Measurements from ENCODE around the gene FAF2. TPM values are rescaled to one million over a fixed set of nuclear protein-coding genes. Genes with fewer than 3 reads are reported as not detected.

FAF2 gene
- total RNA-seq, 1 experiment from 2014 or later: 59.7 TPM

- TF ChIP-seq EZH2 (IDR thresholded peaks at IDR 0.05; ENCODE audit: low read depth) (no peak), CTCF (conservative IDR thresholded peaks at IDR 0.05) (no peak)
- intact Hi-C loops (cut with micrococcal nuclease; ENCODE audit: unreplicated experiment): no loop called here
- H3K27ac ChIP-seq: no peak overlapping the region
- no peaks in the 10 kb centered on the region for H3K9me2 ChIP-seq (ENCODE audit: insufficient read depth)
- peaks cover 42% of the 10 kb centered on the region for H3K79me2 ChIP-seq (ENCODE audit: low read depth)
- ChIA-PET CTCF (no interaction called here), POLR2A (ENCODE audit: unreplicated experiment) (interaction anchor here (0.5 kb wide), 1 partner anchor 129 kb away, joined by 3 read pairs; no protein-coding TSS in a partner anchor)
- DNase-seq: no peak
- no peak overlapping the region for H2AFZ ChIP-seq
- peaks cover 12% of the 10 kb centered on the region; the same call in 1 of the 2 replicates for H4K20me1 ChIP-seq (ENCODE audit: insufficient read depth)
- BruUV-seq (replicated peaks): no TSS peak
- H3K9me3 ChIP-seq (ENCODE audit: insufficient read depth, low read depth): no peaks in the 10 kb centered on the region
- no peak overlapping the region for H3K4me2 ChIP-seq
- H3F3A ChIP-seq (ENCODE audit: insufficient read depth, low read depth): peaks cover 73% of the 10 kb centered on the region
- H3K36me3 ChIP-seq (ENCODE audit: low read depth): peaks cover 70% of the 10 kb centered on the region
- H3K27me3 ChIP-seq (ENCODE audit: insufficient read depth, low read depth): no peaks in the 10 kb centered on the region
- H3K4me3 ChIP-seq: no peak overlapping the region
- peaks cover 55% of the 10 kb centered on the region for H3K4me1 ChIP-seq (replicated peaks; ENCODE audit: insufficient read depth)
Measured at GRCh38 chr5:176491901-176492300, 43.7 kb downstream of the FAF2 start.

- CTCF ChIA-PET: no interaction called here
- Histone ChIP-seq H3K27ac (no peak overlapping the region), H3K27me3 (ENCODE audit: insufficient read depth, low read depth) (no peaks in the 10 kb centered on the region), H3K9me3 (ENCODE audit: insufficient read depth, low read depth) (no peaks in the 10 kb centered on the region), H3K36me3 (ENCODE audit: low read depth) (peaks cover 70% of the 10 kb centered on the region), H2AFZ (no peak overlapping the region), H3K79me2 (ENCODE audit: low read depth) (peaks cover 37% of the 10 kb centered on the region), H4K20me1 (ENCODE audit: insufficient read depth) (peaks cover 12% of the 10 kb centered on the region; the same call in 1 of the 2 replicates), H3F3A (ENCODE audit: insufficient read depth, low read depth) (peaks cover 73% of the 10 kb centered on the region), H3K4me2 (no peak overlapping the region), H3K4me1 (replicated peaks; ENCODE audit: insufficient read depth) (peaks cover 55% of the 10 kb centered on the region), H3K4me3 (no peak overlapping the region), H3K9me2 (ENCODE audit: insufficient read depth) (no peaks in the 10 kb centered on the region)
- no peak for DNase-seq
- no peak for TF ChIP-seq CTCF (conservative IDR thresholded peaks at IDR 0.05)
- no peak for TF ChIP-seq EZH2 (IDR thresholded peaks at IDR 0.05; ENCODE audit: low read depth)
- BruUV-seq (replicated peaks): no TSS peak
- POLR2A ChIA-PET (ENCODE audit: unreplicated experiment): interaction anchor here (0.5 kb wide), 2 partner anchors 130 to 131 kb away, joined by 3 read pairs; partner anchors contain the start of gene KIAA1191
- intact Hi-C loops (cut with micrococcal nuclease; ENCODE audit: unreplicated experiment): no loop called here
Measured at GRCh38 chr5:176492431-176492830, 44.2 kb downstream of the FAF2 start.

GRCh38 chr5:176497852-176498251 lies 49.7 kb downstream of the FAF2 start:
- H2AFZ ChIP-seq: no peak overlapping the region
- H3K9me3 ChIP-seq (ENCODE audit: insufficient read depth, low read depth): no peaks in the 10 kb centered on the region
- CTCF ChIA-PET: no interaction called here
- H3K4me3 ChIP-seq: no peak overlapping the region
- H3K27me3 ChIP-seq (ENCODE audit: insufficient read depth, low read depth): no peaks in the 10 kb centered on the region
- no TSS peak for BruUV-seq (replicated peaks)
- H4K20me1 ChIP-seq (ENCODE audit: insufficient read depth): peaks cover 13% of the 10 kb centered on the region
- peaks cover 79% of the 10 kb centered on the region for H3K36me3 ChIP-seq (ENCODE audit: low read depth)
- intact Hi-C loops (cut with micrococcal nuclease; ENCODE audit: unreplicated experiment): loop anchor here (1.0 to 5.0 kb wide), 2 partner anchors 9 to 81 kb away; partner anchors contain the start of gene CLTB
- H3K4me2 ChIP-seq: peak overlapping the region; percentile 48
- peak; percentile 73 to 91 for DNase-seq
- peaks cover 13% of the 10 kb centered on the region; the same call in 1 of the 2 replicates for H3K79me2 ChIP-seq (ENCODE audit: low read depth)
- H3K9me2 ChIP-seq (ENCODE audit: insufficient read depth): no peaks in the 10 kb centered on the region
- POLR2A ChIA-PET (ENCODE audit: unreplicated experiment): interaction anchor here (0.6 to 0.7 kb wide), 2 partner anchors 39 to 50 kb away, joined by 3 to 5 read pairs; no protein-coding TSS in a partner anchor
- peaks cover 19% of the 10 kb centered on the region for H3K4me1 ChIP-seq (replicated peaks; ENCODE audit: insufficient read depth)
- peak overlapping the region; percentile 66 for H3K27ac ChIP-seq
- no peak for TF ChIP-seq EZH2 (IDR thresholded peaks at IDR 0.05; ENCODE audit: low read depth)
- no peak for TF ChIP-seq CTCF (conservative IDR thresholded peaks at IDR 0.05)
- peaks cover 63% of the 10 kb centered on the region for H3F3A ChIP-seq (ENCODE audit: insufficient read depth, low read depth)
